Measurements from ENCODE around the gene SLC2A1. TPM values are rescaled to one million over a fixed set of nuclear protein-coding genes. Genes with fewer than 3 reads are reported as not detected.

The SLC2A1 gene
- total and polyA plus RNA-seq, 10 donors: 18.3 to 142 (median 32.4) TPM

DNA sequence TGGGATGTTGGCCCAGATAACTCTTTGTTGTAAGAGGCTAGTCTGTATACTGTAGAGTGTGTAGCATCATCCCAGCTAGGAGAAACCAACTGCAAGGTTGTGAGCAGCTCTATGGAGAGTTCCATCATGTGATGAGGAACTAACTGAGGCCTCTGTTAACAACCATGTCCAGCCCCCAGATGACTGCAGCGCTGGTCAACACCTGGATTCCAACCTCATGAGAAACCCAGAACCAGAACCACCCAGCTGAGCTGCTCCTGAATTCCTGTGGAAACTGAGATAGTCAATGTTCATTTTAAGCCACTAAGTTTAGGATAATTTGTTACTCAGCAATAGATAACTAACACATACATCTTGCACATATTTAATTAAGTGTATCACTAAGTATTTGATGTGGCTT lies 41.6 kb upstream of the SLC2A1 start:
- H3K4me1 ChIP-seq: no peaks in the 10 kb centered on the region
- intact Hi-C loops (cut with DNase I; ENCODE audit: low total_unique reads): no loop called here
- TF ChIP-seq POLR2AphosphoS5 (IDR thresholded peaks at IDR 0.05): no peak
- TF ChIP-seq, protein P1, sequence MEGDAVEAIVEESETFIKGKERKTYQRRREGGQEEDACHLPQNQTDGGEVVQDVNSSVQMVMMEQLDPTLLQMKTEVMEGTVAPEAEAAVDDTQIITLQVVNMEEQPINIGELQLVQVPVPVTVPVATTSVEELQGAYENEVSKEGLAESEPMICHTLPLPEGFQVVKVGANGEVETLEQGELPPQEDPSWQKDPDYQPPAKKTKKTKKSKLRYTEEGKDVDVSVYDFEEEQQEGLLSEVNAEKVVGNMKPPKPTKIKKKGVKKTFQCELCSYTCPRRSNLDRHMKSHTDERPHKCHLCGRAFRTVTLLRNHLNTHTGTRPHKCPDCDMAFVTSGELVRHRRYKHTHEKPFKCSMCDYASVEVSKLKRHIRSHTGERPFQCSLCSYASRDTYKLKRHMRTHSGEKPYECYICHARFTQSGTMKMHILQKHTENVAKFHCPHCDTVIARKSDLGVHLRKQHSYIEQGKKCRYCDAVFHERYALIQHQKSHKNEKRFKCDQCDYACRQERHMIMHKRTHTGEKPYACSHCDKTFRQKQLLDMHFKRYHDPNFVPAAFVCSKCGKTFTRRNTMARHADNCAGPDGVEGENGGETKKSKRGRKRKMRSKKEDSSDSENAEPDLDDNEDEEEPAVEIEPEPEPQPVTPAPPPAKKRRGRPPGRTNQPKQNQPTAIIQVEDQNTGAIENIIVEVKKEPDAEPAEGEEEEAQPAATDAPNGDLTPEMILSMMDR (IDR thresholded peaks at IDR 0.05 in 8 of 11, conservative IDR thresholded peaks at IDR 0.05 in 3 of 11): no peak
- TF ChIP-seq POLR2A (IDR thresholded peaks at IDR 0.05): no peak
- no peaks in the 10 kb centered on the region for H3K9me3 ChIP-seq
- H3K27ac ChIP-seq: no peak overlapping the region
- 92 to 100% (median 96%) methylated on average over 1 of the region's 1 CpG for WGBS, 5 donors
- no peak for DNase-seq
- H3K36me3 ChIP-seq: no peaks in the 10 kb centered on the region
- H3K27me3 ChIP-seq (replicated peaks in 1 of 7): no peaks in the 10 kb centered on the region
- H3K4me3 ChIP-seq: no peak overlapping the region

- H3K9me3 ChIP-seq: no peaks in the 10 kb centered on the region
- intact Hi-C loops (cut with DNase I; ENCODE audit: low total_unique reads): no loop called here
- DNase-seq: no peak
- no peaks in the 10 kb centered on the region for H3K27me3 ChIP-seq (replicated peaks in 1 of 7)
- H3K4me1 ChIP-seq: no peaks in the 10 kb centered on the region
- no peak for TF ChIP-seq POLR2AphosphoS5 (IDR thresholded peaks at IDR 0.05)
- TF ChIP-seq POLR2A (IDR thresholded peaks at IDR 0.05): no peak
- TF ChIP-seq, protein P1 (IDR thresholded peaks at IDR 0.05 in 8 of 11, conservative IDR thresholded peaks at IDR 0.05 in 3 of 11): no peak
- H3K4me3 ChIP-seq: no peak overlapping the region
- no peaks in the 10 kb centered on the region for H3K36me3 ChIP-seq
- no peak overlapping the region for H3K27ac ChIP-seq
These were observed 40.6 kb upstream of the SLC2A1 start for GRCh38 chr1:42999308-42999707.

GRCh38 chr1:42998386-42998785 lies 39.7 kb upstream of the SLC2A1 start:
- TF ChIP-seq, protein P1 (IDR thresholded peaks at IDR 0.05 in 8 of 11, conservative IDR thresholded peaks at IDR 0.05 in 3 of 11): no peak
- no peak for TF ChIP-seq POLR2A (IDR thresholded peaks at IDR 0.05)
- TF ChIP-seq POLR2AphosphoS5 (IDR thresholded peaks at IDR 0.05): no peak
- intact Hi-C loops (cut with DNase I; ENCODE audit: low total_unique reads): no loop called here
- Histone ChIP-seq H3K27ac (no peak overlapping the region), H3K4me1 (peaks cover 0 to 8% (median 3%) of the 10 kb centered on the region in 6 donors), H3K36me3 (no peaks in the 10 kb centered on the region), H3K9me3 (no peaks in the 10 kb centered on the region), H3K27me3 (replicated peaks in 1 of 7) (no peaks in the 10 kb centered on the region), H3K4me3 (no peak overlapping the region)
- WGBS, 5 donors: 73 to 93% (median 87%) methylated on average over 2 of the region's 2 CpGs
- no peak for DNase-seq

- TF ChIP-seq, protein P1 (IDR thresholded peaks at IDR 0.05 in 8 of 11, conservative IDR thresholded peaks at IDR 0.05 in 3 of 11): no peak
- no peak for TF ChIP-seq POLR2A (IDR thresholded peaks at IDR 0.05)
- no peak for TF ChIP-seq POLR2AphosphoS5 (IDR thresholded peaks at IDR 0.05)
These were observed 37.8 kb upstream of the SLC2A1 start for GRCh38 chr1:42996384-42996970.

More at GRCh38 chr1:42996384-42996970, 37.8 kb upstream of the SLC2A1 start:
- intact Hi-C loops (cut with DNase I; ENCODE audit: low total_unique reads): no loop called here
- DNase-seq: no peak
- H3K9me3 ChIP-seq: no peaks in the 10 kb centered on the region
- peaks cover 0 to 10% (median 4%) of the 10 kb centered on the region in 6 donors for H3K4me1 ChIP-seq
- no peaks in the 10 kb centered on the region for H3K36me3 ChIP-seq
- 82 to 96% (median 88%) methylated on average over 6 of the region's 6 CpGs for WGBS, 5 donors
- H3K4me3 ChIP-seq: no peak overlapping the region
- no peaks in the 10 kb centered on the region for H3K27me3 ChIP-seq (replicated peaks in 1 of 7)
- no peak overlapping the region for H3K27ac ChIP-seq
